ENCODE data around the gene TRIM29. TPM values are rescaled to one million over a fixed set of nuclear protein-coding genes. Genes with fewer than 3 reads are reported as not detected.

TRIM29 gene
- total and polyA plus RNA-seq, 2 of the 4 experiments (the other 2 are of a cell fraction): not detected

GRCh38 chr11:120064341-120064740 lies 73.6 kb downstream of the TRIM29 start:
- H3K9me3 ChIP-seq (ENCODE audit: control insufficient read depth, insufficient read depth, low read length): no peaks in the 10 kb centered on the region
- no peak overlapping the region for H4K91ac ChIP-seq (ENCODE audit: insufficient read depth, low read depth, low read length)
- no peak overlapping the region for H2BK15ac ChIP-seq (ENCODE audit: low read depth, low read length)
- no peaks in the 10 kb centered on the region for H4K20me1 ChIP-seq (ENCODE audit: insufficient read depth, low read length)
- H3K18ac ChIP-seq (ENCODE audit: low read depth, low read length): no peak overlapping the region
- peaks cover 24% of the 10 kb centered on the region for H3K27me3 ChIP-seq (ENCODE audit: control insufficient read depth, insufficient read depth, low read length)
- no peaks in the 10 kb centered on the region for H3K79me1 ChIP-seq (ENCODE audit: low read depth in 1 of 2, low read length in 2 of 2)
- TF ChIP-seq RAD21 (IDR thresholded peaks at IDR 0.05; ENCODE audit: low read length) (no peak), BHLHE40 (IDR thresholded peaks at IDR 0.05; ENCODE audit: low read depth, low read length) (no peak), MAZ (IDR thresholded peaks at IDR 0.05; ENCODE audit: borderline replicate concordance, low read depth, low read length) (no peak), RFX5 (IDR thresholded peaks at IDR 0.05; ENCODE audit: low read depth, low read length) (no peak), RCOR1 (IDR thresholded peaks at IDR 0.05; ENCODE audit: insufficient replicate concordance, low read length) (no peak), CEBPB (IDR thresholded peaks at IDR 0.05; ENCODE audit: low read depth, low read length) (no peak), SMC3 (IDR thresholded peaks at IDR 0.05; ENCODE audit: low read depth, low read length) (no peak), MAFK (IDR thresholded peaks at IDR 0.05; ENCODE audit: low read depth, low read length) (no peak), NFE2L2 (IDR thresholded peaks at IDR 0.05; ENCODE audit: low read depth, low read length) (no peak), POLR2A (IDR thresholded peaks at IDR 0.05; ENCODE audit: low read depth, low read length) (no peak), CHD1 (IDR thresholded peaks at IDR 0.05; ENCODE audit: low read depth, low read length) (no peak), FOS (IDR thresholded peaks at IDR 0.05; ENCODE audit: low read depth, low read length) (no peak), MXI1 (IDR thresholded peaks at IDR 0.05; ENCODE audit: borderline replicate concordance, low read depth, low read length) (no peak)
- TF ChIP-seq, protein P1, sequence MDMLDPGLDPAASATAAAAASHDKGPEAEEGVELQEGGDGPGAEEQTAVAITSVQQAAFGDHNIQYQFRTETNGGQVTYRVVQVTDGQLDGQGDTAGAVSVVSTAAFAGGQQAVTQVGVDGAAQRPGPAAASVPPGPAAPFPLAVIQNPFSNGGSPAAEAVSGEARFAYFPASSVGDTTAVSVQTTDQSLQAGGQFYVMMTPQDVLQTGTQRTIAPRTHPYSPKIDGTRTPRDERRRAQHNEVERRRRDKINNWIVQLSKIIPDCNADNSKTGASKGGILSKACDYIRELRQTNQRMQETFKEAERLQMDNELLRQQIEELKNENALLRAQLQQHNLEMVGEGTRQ (IDR thresholded peaks at IDR 0.05; ENCODE audit: low read depth, low read length): no peak
- TF ChIP-seq, protein P2, sequence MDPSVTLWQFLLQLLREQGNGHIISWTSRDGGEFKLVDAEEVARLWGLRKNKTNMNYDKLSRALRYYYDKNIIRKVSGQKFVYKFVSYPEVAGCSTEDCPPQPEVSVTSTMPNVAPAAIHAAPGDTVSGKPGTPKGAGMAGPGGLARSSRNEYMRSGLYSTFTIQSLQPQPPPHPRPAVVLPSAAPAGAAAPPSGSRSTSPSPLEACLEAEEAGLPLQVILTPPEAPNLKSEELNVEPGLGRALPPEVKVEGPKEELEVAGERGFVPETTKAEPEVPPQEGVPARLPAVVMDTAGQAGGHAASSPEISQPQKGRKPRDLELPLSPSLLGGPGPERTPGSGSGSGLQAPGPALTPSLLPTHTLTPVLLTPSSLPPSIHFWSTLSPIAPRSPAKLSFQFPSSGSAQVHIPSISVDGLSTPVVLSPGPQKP (IDR thresholded peaks at IDR 0.05; ENCODE audit: borderline replicate concordance, low read depth, low read length): no peak
- TF ChIP-seq, protein P3, sequence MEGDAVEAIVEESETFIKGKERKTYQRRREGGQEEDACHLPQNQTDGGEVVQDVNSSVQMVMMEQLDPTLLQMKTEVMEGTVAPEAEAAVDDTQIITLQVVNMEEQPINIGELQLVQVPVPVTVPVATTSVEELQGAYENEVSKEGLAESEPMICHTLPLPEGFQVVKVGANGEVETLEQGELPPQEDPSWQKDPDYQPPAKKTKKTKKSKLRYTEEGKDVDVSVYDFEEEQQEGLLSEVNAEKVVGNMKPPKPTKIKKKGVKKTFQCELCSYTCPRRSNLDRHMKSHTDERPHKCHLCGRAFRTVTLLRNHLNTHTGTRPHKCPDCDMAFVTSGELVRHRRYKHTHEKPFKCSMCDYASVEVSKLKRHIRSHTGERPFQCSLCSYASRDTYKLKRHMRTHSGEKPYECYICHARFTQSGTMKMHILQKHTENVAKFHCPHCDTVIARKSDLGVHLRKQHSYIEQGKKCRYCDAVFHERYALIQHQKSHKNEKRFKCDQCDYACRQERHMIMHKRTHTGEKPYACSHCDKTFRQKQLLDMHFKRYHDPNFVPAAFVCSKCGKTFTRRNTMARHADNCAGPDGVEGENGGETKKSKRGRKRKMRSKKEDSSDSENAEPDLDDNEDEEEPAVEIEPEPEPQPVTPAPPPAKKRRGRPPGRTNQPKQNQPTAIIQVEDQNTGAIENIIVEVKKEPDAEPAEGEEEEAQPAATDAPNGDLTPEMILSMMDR (conservative IDR thresholded peaks at IDR 0.05; ENCODE audit: low read depth, low read length): no peak
- no peak overlapping the region for H3K23ac ChIP-seq (ENCODE audit: low read depth, low read length)
- H3K56ac ChIP-seq (ENCODE audit: extremely low read depth, insufficient read depth, low read length): no peak overlapping the region
- intact Hi-C loops (cut with micrococcal nuclease) (no loop called here), in situ Hi-C loops (cut with MboI; ENCODE audit: low sequenced_read_pairs) (no loop called here), dilution Hi-C loops (cut with HindIII; ENCODE audit: low sequenced_read_pairs, unreplicated experiment) (no loop called here)
- POLR2A ChIA-PET (ENCODE audit: unreplicated experiment): no interaction called here
- no peak for DNase-seq
- H3K27ac ChIP-seq (ENCODE audit: insufficient read depth, low read length): no peak overlapping the region
- no peak overlapping the region for H4K8ac ChIP-seq (ENCODE audit: low read depth in 2 of 2, low read length in 2 of 2)
- no peak overlapping the region for H2AK5ac ChIP-seq (ENCODE audit: low read depth, low read length)
- no peak overlapping the region for H2BK20ac ChIP-seq (ENCODE audit: low read depth, low read length)
- no peaks in the 10 kb centered on the region for H3K4me1 ChIP-seq (ENCODE audit: control insufficient read depth, insufficient read depth, low read length)
- ATAC-seq (ENCODE audit: low read depth): no peak
- no peak overlapping the region for H3K4me2 ChIP-seq (ENCODE audit: low read depth, low read length)
- no peak overlapping the region for H4K5ac ChIP-seq (ENCODE audit: low read depth, low read length)
- H3K36me3 ChIP-seq (ENCODE audit: control insufficient read depth, insufficient read depth, low read length): no peaks in the 10 kb centered on the region
- H3K14ac ChIP-seq (replicated peaks; ENCODE audit: low read depth, low read length): no peak overlapping the region
- H3K9me1 ChIP-seq (ENCODE audit: insufficient read depth, low read length): no peaks in the 10 kb centered on the region
- H3K4me3 ChIP-seq (ENCODE audit: insufficient read depth, low read depth, low read length): no peak overlapping the region
- H2AFZ ChIP-seq (replicated peaks; ENCODE audit: low read length, poor library complexity): no peak overlapping the region
- no peak overlapping the region for H2BK5ac ChIP-seq (ENCODE audit: low read depth, low read length, poor library complexity, severe bottlenecking)
- no TSS peak for BruUV-seq (replicated peaks)
- WGBS, 2 experiments (ENCODE audit: extremely low coverage in 2 of 2, insufficient read length in 1 of 2): 38% methylated on average over 2 of the region's 7 CpGs; no CpG with 5 or more reads in 1 of the 2 experiments
- H3K4ac ChIP-seq (ENCODE audit: low read depth, low read length): no peak overlapping the region
- H2BK120ac ChIP-seq (ENCODE audit: low read depth, low read length): no peak overlapping the region
- no peak overlapping the region for H3K9ac ChIP-seq (ENCODE audit: low read depth, low read length)
- CTCF ChIA-PET: interaction anchor here (1.1 kb wide), 1 partner anchor 15 kb away, joined by 4 read pairs; no protein-coding TSS in a partner anchor
- no peak overlapping the region for H2AK9ac ChIP-seq (replicated peaks; ENCODE audit: low read depth, low read length, poor library complexity)

All from IMR-90 (cell line).